Measurements from ENCODE around the gene GTPBP1. TPM values are rescaled to one million over a fixed set of nuclear protein-coding genes. Genes with fewer than 3 reads are reported as not detected.

The GTPBP1 gene
- total RNA-seq, 1 donor from 2014 or later: 45.6 TPM

- DNase-seq (ENCODE audit: extremely low read depth, low read depth, low spot score): no peak
Observed at GRCh38 chr22:38724926-38725571, 19.3 kb downstream of the GTPBP1 start.

DNA sequence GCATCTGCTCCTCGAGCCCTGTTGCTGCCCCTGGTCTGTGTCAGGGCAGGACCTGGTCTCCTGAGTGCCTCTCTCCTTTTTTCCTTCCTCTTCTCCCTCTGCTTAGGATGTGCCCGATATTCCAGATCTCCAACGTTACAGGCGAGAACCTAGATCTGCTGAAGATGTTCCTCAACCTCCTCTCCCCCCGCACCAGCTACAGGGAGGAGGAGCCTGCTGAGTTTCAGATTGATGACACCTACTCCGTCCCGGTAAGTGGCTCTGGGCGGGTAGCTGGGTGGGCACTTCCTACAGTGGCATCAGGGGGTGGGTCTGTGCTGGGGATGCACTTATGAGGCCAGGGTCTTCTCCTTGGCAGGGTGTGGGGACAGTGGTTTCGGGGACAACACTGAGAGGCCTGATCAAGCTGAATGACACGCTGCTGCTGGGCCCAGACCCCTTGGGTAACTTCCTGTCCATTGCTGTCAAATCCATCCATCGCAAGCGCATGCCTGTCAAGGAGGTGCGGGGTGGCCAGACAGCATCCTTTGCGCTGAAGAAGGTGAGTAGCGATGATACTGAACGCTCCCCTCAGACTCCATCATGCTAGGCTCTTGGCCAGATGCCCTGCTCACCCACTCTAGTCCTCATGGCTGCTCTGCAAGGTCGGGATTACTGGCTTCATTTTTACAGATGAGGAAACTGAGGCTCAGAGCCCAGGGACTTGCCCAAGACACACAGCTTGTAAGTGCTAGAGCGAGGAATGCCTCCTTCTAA is 20.3 kb downstream of the GTPBP1 start:
- DNase-seq (ENCODE audit: extremely low read depth, low read depth, low spot score): no peak

DNA sequence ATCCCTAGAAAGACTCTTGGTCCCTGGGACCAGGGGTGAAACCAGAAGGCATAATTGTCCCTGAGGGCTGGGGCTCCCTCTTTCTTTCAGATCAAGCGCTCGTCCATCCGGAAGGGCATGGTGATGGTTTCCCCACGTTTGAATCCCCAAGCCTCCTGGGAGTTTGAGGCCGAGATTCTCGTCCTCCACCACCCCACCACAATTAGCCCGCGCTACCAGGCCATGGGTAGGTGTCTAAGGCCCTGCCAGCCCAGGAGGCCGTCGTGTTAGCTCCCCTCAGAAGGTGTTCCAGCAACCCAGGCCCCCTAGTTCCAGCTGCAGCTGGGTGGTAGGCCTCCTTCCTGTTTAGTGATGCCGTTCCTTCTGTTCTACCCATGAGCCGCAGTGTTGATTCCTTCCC is 21.4 kb downstream of the GTPBP1 start:
- no peak for DNase-seq (ENCODE audit: extremely low read depth, low read depth, low spot score)

DNA sequence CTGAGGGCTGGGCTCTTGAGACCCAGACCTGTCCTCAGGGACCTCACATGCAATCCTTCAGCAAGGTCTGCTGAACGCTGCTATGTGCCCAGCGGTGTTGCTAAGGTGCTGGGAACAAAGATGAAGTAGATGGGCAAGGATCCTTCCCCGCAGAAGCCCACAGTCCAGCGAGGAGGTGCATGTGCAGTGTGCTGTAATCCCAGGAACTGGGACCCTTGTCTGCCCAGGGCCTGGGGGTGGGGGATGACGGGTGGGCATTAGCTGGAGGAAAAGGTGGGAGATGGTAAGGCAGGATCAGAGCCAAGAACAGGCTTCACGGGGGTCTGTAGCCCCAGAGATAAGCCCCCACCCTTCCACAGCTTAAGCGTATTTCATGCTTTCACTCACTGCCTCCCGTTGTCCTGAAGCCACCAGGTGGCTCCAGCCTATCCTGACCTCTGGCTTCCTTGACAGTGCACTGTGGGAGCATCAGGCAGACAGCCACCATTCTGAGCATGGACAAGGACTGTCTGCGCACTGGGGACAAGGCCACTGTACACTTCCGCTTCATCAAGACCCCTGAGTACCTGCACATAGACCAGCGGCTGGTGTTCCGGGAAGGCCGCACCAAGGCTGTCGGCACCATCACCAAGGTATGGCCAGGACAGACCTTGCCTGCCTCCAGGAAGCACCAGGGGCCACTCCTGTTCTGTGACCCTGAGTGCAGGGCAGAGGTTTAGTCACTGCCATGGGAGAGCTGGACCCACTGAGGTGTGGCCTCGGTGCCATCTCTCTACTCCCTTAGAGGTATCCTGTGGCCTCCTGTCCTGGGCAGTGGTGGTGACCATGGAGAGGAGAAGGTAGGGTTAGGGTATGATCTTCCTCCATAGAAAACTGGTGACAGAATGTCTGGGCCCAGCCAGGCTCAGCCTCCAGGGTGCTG is 22.0 kb downstream of the GTPBP1 start:
- DNase-seq (ENCODE audit: extremely low read depth, low read depth, low spot score): no peak

DNA sequence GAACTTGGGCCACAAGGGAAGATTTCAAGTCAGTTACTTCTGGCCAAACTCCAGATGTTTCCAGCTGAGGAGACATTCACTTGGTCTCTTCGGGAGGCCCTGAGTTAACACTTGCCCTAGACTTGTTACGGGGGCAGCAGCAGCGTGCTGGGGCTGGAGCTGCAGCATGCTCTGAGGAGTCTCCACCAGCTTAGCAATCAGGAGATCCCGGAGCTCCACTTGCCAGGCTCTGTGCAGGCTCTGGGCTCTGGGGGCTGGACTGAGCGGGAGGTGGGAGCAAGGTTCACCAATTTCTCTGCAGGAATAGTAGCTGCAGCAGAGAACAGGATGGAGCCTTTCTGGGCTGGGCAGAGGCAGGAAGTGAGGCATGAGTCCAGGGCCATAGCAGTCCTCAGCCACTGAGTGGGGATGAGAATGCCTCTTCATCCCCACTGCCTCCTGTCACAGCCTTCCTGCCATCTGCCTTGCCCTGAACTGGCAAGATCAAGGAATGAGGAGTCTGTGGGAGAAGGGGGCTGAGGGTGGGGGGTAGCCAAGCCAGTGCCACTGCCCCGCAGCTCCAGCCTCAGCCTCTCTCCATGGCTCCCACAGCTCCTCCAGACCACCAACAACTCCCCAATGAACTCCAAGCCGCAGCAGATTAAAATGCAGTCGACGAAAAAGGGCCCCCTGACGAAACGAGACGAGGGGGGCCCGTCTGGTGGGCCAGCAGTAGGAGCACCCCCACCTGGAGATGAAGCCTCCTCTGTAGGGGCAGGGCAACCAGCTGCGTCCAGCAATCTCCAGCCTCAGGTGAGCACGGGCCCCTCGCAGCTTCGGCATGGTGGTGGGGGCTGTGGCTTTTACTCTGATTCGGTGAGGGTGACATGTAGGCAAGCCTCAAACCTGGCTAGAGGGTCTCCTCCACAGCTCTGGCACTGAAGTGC is 23.4 kb downstream of the GTPBP1 start:
- no peak for DNase-seq (ENCODE audit: extremely low read depth, low read depth, low spot score)

GRCh38 chr22:38729946-38730345 is 24.2 kb downstream of the GTPBP1 start:
- DNase-seq (ENCODE audit: extremely low read depth, low read depth, low spot score): no peak

GRCh38 chr22:38730411-38730871 is 24.7 kb downstream of the GTPBP1 start:
- DNase-seq (ENCODE audit: extremely low read depth, low read depth, low spot score): no peak

DNA sequence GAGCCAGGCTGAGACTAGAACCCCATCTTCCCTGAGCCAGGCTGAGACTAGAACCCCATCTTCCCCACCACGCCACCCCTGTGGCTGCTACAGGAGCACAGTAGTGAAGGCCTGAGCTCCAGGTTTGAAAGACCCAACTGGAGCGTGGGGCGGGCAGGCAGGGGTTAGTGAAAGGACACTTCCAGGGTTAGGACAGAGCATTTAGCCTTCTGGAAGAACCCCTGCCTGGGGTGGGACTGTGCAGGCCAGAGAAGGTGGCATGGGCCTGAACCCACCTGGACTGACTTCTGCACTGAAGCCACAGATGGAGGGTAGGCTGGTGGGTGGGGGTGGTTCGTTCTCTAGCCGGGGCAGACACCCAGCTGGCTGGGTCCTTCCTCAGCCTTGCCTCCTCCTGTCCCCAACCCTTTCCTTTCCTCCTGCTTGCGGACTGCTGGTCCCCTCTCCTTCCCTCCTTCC is 26.0 kb downstream of the GTPBP1 start:
- DNase-seq (ENCODE audit: extremely low read depth, low read depth, low spot score): no peak

- DNase-seq (ENCODE audit: extremely low read depth, low read depth, low spot score): no peak
Observed at GRCh38 chr22:38732251-38732815, 26.6 kb downstream of the GTPBP1 start.

- no peak for DNase-seq (ENCODE audit: extremely low read depth, low read depth, low spot score)
Observed at GRCh38 chr22:38733329-38733723, 27.6 kb downstream of the GTPBP1 start.

DNA sequence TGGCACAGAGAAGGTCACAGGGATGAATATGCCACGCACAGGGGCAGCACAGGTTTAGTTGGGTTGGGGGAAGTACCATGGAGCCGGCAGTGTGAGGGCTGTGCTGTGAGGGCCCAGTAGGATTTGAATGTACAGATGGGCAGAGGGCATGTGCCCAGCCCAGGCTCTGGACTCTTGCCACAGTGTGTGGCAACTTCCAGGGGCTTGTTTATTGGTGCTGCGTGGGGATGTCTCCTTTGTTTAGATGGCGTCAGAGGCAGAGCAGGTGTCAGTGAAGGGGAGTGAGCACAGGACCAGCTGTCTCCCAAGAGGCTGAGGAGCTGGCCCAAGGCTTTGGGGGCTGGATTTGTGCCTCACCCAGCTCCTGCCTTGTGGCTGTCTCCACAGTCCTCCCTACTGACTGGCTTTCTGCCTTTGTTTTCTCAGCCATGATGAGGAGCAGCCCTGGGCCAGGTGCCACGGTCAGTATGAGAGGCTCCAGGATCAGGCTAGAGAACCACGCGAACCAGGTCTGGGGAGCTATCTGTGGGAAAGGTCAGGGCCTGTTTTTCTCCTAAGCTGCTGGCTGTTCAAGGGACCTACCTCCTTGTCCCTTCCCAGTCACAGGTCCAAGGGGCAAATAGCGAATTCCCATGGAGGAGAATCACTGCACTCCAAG is 28.1 kb downstream of the GTPBP1 start:
- no peak for DNase-seq (ENCODE audit: extremely low read depth, low read depth, low spot score)

GRCh38 chr22:38734421-38735100 is 28.8 kb downstream of the GTPBP1 start:
- no peak for DNase-seq (ENCODE audit: extremely low read depth, low read depth, low spot score)

DNA sequence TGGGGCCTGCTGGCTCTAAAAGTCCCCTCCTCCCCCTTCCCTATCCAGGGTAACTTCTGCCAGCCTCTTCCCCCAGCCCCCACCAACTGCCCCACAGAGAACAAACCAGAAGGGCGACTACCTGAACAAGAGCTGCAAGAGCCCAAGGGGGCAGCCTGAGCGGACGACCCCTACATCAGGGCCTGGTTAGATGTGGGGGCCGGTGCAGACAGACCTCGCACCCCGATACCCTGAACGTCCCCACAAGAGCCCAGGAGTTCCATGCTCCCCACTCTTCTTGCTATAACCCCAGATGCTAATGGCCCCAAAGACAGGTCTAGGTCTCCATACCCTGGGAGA is 29.4 kb downstream of the GTPBP1 start:
- no peak for DNase-seq (ENCODE audit: extremely low read depth, low read depth, low spot score)

GRCh38 chr22:38735465-38736256 is 29.9 kb downstream of the GTPBP1 start:
- DNase-seq (ENCODE audit: extremely low read depth, low read depth, low spot score): no peak

GRCh38 chr22:38736257-38736570 is 30.5 kb downstream of the GTPBP1 start:
- DNase-seq (ENCODE audit: extremely low read depth, low read depth, low spot score): no peak

DNA sequence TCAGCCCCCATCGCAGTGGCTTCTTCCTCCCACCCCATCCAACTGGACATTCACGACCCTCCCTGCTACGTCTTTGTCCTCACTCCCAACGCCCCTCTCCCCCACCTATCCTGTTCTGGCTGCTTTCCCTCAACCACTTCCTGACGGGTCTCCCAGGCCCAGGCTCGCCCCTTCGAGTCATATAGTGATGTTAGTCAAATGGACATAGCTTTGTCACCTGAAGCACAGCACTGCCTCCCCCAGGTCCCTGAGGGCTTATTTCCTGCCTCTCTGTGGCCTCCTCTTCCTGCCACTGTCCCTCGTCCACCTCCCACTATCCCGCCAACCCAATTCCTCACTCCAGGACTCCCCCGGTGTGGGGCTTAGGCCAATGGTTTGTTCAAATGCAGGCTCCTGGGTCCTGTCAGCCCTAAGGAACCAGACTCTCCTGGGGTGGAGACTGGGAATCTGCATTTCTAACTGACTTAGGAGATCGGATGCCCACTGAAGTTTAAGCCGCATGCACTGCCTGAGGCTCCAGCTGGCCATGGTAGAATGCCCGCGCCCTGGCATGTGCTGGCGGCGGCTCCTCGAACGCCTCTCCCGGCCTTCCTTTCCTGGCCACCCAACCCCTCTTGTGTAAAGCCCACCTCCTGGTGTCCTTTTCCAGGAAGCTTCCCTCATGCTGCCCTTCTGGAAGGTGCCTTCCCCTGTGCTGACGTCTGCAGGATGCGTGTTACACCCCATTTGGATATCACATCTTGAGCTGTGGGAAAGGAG is 31.7 kb downstream of the GTPBP1 start:
- no peak for DNase-seq (ENCODE audit: extremely low read depth, low read depth, low spot score)

DNA sequence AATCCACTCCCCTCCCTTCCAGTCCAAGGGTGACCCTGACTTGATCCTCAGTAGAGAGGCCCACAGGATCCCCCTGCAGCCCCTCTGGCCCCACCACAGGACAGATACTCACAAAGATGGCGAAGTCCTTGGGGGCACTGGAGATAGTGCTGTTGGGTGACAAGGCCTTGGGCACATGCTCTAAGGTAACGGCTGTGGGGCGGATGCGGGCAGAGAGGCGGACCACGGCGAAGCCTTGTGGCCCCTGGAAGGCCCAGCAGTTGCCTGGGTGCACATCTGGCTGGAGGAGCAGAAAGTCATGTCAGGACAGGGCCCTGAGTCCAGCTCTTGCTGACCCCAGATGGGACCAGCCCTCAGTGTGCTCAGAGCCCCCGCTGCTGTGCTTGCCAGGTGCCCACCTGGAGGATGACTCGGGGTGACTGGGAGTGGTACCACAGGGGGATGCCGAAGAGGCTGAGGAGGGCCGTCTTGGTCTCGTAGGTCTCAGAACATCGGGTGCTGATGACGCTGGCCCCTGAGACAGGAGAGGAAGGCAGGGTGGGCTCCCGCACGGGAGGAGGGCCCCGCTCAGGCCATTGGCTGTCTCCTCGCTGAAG is 32.8 kb downstream of the GTPBP1 start:
- DNase-seq (ENCODE audit: extremely low read depth, low read depth, low spot score): no peak
